SU-DHL-6 (cell line): ENCODE results near the gene SH3BGR.

ENCODE experiments used
- EZH2phosphoT487 ChIP-seq: fragments of 200-600 bp; sonication (generic), shearing (Covaris generic); conservative IDR thresholded peaks from 2 replicates; pipeline ENCODE4 v1.6.1; 2018; ENCODE audit warnings: mild to moderate bottlenecking, antibody characterized with exemption, low read length, moderate library complexity, mixed read lengths
- TF ChIP-seq, protein P1 (sequence below): fragments of 200-600 bp; sonication (generic); IDR thresholded peaks from one replicate; pipeline ENCODE4 v1.5.1; 2017; ENCODE audit warnings: antibody characterized with exemption, mild to moderate bottlenecking, low read length, moderate library complexity; ENCODE audit not compliant: insufficient read depth, poor library complexity, severe bottlenecking

DNA sequence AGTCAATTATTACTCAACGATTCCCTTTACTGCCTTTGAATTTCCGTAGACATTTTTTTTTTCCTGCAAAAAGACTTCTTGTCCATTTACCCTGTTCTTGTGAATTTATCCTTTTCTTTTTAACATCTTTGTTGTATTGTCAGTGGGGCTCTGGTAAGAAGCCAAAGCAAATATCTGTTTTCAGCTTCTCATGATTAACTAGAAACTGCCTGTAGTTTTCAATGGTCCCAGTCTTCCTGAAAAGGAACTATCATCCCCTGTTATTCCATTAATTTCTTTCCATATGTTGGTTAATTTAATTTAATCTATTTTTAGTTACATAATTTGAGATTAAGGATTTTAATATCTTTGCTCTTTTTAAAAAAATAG, 28.0 kb downstream of the SH3BGR start:
- TF ChIP-seq, protein P1, sequence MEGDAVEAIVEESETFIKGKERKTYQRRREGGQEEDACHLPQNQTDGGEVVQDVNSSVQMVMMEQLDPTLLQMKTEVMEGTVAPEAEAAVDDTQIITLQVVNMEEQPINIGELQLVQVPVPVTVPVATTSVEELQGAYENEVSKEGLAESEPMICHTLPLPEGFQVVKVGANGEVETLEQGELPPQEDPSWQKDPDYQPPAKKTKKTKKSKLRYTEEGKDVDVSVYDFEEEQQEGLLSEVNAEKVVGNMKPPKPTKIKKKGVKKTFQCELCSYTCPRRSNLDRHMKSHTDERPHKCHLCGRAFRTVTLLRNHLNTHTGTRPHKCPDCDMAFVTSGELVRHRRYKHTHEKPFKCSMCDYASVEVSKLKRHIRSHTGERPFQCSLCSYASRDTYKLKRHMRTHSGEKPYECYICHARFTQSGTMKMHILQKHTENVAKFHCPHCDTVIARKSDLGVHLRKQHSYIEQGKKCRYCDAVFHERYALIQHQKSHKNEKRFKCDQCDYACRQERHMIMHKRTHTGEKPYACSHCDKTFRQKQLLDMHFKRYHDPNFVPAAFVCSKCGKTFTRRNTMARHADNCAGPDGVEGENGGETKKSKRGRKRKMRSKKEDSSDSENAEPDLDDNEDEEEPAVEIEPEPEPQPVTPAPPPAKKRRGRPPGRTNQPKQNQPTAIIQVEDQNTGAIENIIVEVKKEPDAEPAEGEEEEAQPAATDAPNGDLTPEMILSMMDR, result no peak
- TF ChIP-seq EZH2phosphoT487, result no peak
